Stomach (tissue), 9 donors: ENCODE results near the gene KIRREL3. TPM values are rescaled to one million over a fixed set of nuclear protein-coding genes. Genes with fewer than 3 reads are reported as not detected.

Experiments used
- DNase-seq, 2 donors: peaks; one replicate each; pipeline versions ENCODE4 v3.0.0 to v3.0.0-alpha.2; 2013 to 2019
- H3K27ac ChIP-seq, 5 donors: fragments of 200-600 bp in 4 of 5; sonication (generic) in 4 of 5; one replicate each; pipeline ENCODE4 v1.5.1; 2013 to 2019; ENCODE audit warnings: mild to moderate bottlenecking in 1 of 5, moderate library complexity in 1 of 5
- H3K27me3 ChIP-seq, 3 donors: fragments of 200-600 bp; sonication (generic); one replicate each; pipeline ENCODE4 v1.5.1; 2017 to 2019; ENCODE audit warnings: mixed run types in 1 of 3
- H3K36me3 ChIP-seq, 4 donors: fragments of 200-600 bp; sonication (generic); 1 replicate in 3 of 4; 2 replicates in 1 of 4; pipeline ENCODE4 v1.5.1; 2016 to 2019
- H3K4me1 ChIP-seq, 4 donors: fragments of 200-600 bp; sonication (generic); one replicate each; pipeline ENCODE4 v1.5.1; 2016 to 2019
- H3K4me3 ChIP-seq, 4 donors: fragments of 200-600 bp; sonication (generic) in 3 of 4; one replicate each; pipeline ENCODE4 v1.5.1; 2016 to 2019; ENCODE audit warnings: mild to moderate bottlenecking in 1 of 4
- H3K9me3 ChIP-seq, 4 donors: fragments of 200-600 bp; sonication (generic); one replicate each; pipeline ENCODE4 v1.5.1; 2016 to 2019
- CTCF ChIP-seq, 7 experiments: fragments of 450-650 bp in 4 of 7; fragments of 200-600 bp in 3 of 7; sonication (generic) in 3 of 7; IDR thresholded peaks; one replicate each; pipeline ENCODE4 v1.5.1; 2016 to 2019; ENCODE audit warnings: antibody characterized with exemption in 7 of 7, control low read depth in 2 of 7, mild to moderate bottlenecking in 1 of 7
- EP300 ChIP-seq: sonication (generic); formaldehyde crosslinking; IDR thresholded peaks from one replicate; pipeline ENCODE4 v1.6.1; 2017; ENCODE audit warnings: antibody characterized with exemption
- POLR2A ChIP-seq, 4 donors: fragments of 450-650 bp; IDR thresholded peaks; one replicate each; pipeline ENCODE4 v1.6.1; 2016; ENCODE audit warnings: antibody characterized with exemption in 4 of 4, control low read depth in 2 of 4, mild to moderate bottlenecking in 1 of 4, moderate library complexity in 1 of 4
- POLR2AphosphoS5 ChIP-seq, 3 donors: sonication (generic); formaldehyde crosslinking; IDR thresholded peaks; one replicate each; pipeline ENCODE4 v1.6.1; 2016; ENCODE audit warnings: antibody characterized with exemption in 3 of 3
- WGBS, 5 donors: extraction: QIAGEN DNeasy Blood & Tissue Kit in 3 of 5; methylation state at CpG; one replicate each; pipeline versions ENCODE4 v1.1.5 to v1.1.7; 2013 to 2018; 5-methylcytosine and 5-hydroxymethylcytosine counted together
- intact Hi-C: fragments of 100-400 bp; cut with DNase I; formaldehyde crosslinking; loops from one replicate; pipeline ENCODE4 v1.15.1; 2023; ENCODE audit warnings: low total_unique reads
- polyA plus RNA-seq, 3 donors: library from polyadenylated mRNA; stranded (reverse); fragments of 200-250 nt; gene quantifications; one replicate each; pipeline ENCODE4 v1.2.3, GENCODE V29; 2013
- total RNA-seq, 5 donors: library from RNA; depleted of rRNA; stranded (reverse); fragments of >200 nt; gene quantifications; one replicate each; pipeline versions ENCODE4 v1.1.0 to v1.2.3, GENCODE V29; 2014 to 2016
- donor health status: healthy with polysubstance abuse.
- donor health status: Bipolar disorder and iron deficiency.
- donor health status: healthy.

Gene KIRREL3
- total and polyA plus RNA-seq, 8 donors: 0.10 to 1.7 (median 0.38) TPM; not detected in 4

- intact Hi-C loops: no loop called here
- Histone ChIP-seq H3K4me3 (no peak overlapping the region), H3K9me3 (no peaks in the 10 kb centered on the region), H3K4me1 (no peaks in the 10 kb centered on the region), H3K36me3 (no peaks in the 10 kb centered on the region), H3K27ac (no peak overlapping the region), H3K27me3 (peaks cover 0 to 11% (median 6%) of the 10 kb centered on the region in 3 donors)
- TF ChIP-seq EP300: no peak
- TF ChIP-seq CTCF (IDR thresholded peaks at IDR 0.05): no peak
- no peak for TF ChIP-seq POLR2AphosphoS5 (IDR thresholded peaks at IDR 0.05)
- no peak for TF ChIP-seq POLR2A (IDR thresholded peaks at IDR 0.05)
- DNase-seq: no peak
- 40 to 77% (median 42%) methylated on average over 2 of the region's 2 CpGs for WGBS, 5 donors
Measured at GRCh38 chr11:126679033-126679432, 321.5 kb downstream of the KIRREL3 start.

GRCh38 chr11:126676536-126676935 lies 324.0 kb downstream of the KIRREL3 start:
- no peaks in the 10 kb centered on the region for H3K36me3 ChIP-seq
- H3K4me1 ChIP-seq: no peaks in the 10 kb centered on the region
- TF ChIP-seq POLR2A (IDR thresholded peaks at IDR 0.05) (no peak), CTCF (IDR thresholded peaks at IDR 0.05) (no peak), POLR2AphosphoS5 (IDR thresholded peaks at IDR 0.05) (no peak), EP300 (no peak)
- H3K27me3 ChIP-seq: peaks cover 0 to 6% (median 3%) of the 10 kb centered on the region in 3 donors
- no peaks in the 10 kb centered on the region for H3K9me3 ChIP-seq
- no peak for DNase-seq
- no peak overlapping the region for H3K4me3 ChIP-seq
- no peak overlapping the region for H3K27ac ChIP-seq
- intact Hi-C loops: no loop called here
- WGBS, 5 donors: 80 to 90% (median 86%) methylated on average over 9 of the region's 9 CpGs

- no peak overlapping the region for H3K4me3 ChIP-seq
Measured at GRCh38 chr11:126673319-126673718, 327.3 kb downstream of the KIRREL3 start.

GRCh38 chr11:126669416-126669815 lies 331.2 kb downstream of the KIRREL3 start:
- Histone ChIP-seq H3K9me3 (no peaks in the 10 kb centered on the region), H3K27me3 (peaks cover 0 to 11% (median 4%) of the 10 kb centered on the region in 3 donors), H3K36me3 (no peaks in the 10 kb centered on the region), H3K4me3 (no peak overlapping the region), H3K4me1 (no peaks in the 10 kb centered on the region), H3K27ac (no peak overlapping the region)
- intact Hi-C loops: no loop called here
- TF ChIP-seq CTCF (IDR thresholded peaks at IDR 0.05): no peak
- TF ChIP-seq POLR2A (IDR thresholded peaks at IDR 0.05): no peak
- TF ChIP-seq EP300: no peak
- TF ChIP-seq POLR2AphosphoS5 (IDR thresholded peaks at IDR 0.05): no peak
- no peak for DNase-seq
- 48 to 59% (median 49%) methylated on average over 5 of the region's 5 CpGs for WGBS, 5 donors

More at GRCh38 chr11:126673319-126673718, 327.3 kb downstream of the KIRREL3 start:
- no peak for DNase-seq
- Histone ChIP-seq H3K4me1 (no peaks in the 10 kb centered on the region), H3K9me3 (no peaks in the 10 kb centered on the region), H3K27ac (no peak overlapping the region), H3K36me3 (no peaks in the 10 kb centered on the region), H3K27me3 (peaks cover 0 to 8% (median 0%) of the 10 kb centered on the region in 3 donors)
- intact Hi-C loops: no loop called here
- TF ChIP-seq EP300: no peak
- TF ChIP-seq CTCF (IDR thresholded peaks at IDR 0.05): no peak
- no peak for TF ChIP-seq POLR2AphosphoS5 (IDR thresholded peaks at IDR 0.05)
- no peak for TF ChIP-seq POLR2A (IDR thresholded peaks at IDR 0.05)
- WGBS, 5 donors: 75 to 88% (median 86%) methylated on average over 1 of the region's 1 CpG
